Measurements from ENCODE around the gene RAB42.

DNA sequence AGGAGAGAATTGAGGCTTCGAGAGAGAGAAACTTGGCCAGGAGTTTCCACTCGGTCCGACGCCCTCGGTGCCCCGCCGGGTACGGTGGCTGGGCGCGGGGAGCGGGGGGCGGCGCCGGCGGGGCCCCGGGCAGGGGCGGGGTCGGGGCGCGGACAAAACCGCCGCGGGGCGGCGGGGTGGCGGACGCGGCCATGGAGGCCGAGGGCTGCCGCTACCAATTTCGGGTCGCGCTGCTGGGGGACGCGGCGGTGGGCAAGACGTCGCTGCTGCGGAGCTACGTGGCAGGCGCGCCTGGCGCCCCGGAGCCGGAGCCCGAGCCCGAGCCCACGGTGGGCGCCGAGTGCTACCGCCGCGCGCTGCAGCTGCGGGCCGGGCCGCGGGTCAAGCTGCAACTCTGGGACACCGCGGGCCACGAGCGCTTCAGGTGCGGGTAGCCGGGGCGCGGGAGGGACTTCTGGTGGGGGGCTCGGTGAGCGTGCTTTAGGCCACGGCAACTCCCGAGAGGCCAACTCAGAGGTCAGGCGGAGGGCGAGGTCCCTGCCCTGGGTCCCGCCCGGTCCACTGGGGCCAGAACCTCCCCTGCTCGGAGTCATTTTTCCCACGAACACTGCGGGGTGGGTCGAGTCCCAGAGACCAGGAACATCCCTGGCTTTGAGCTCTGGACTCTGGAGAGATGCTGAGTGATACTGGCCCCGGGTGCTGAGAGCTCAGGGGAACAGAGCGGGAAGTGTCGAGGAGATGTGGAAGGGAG is 431 bp downstream of the RAB42 start:
- TF ChIP-seq, protein P1, sequence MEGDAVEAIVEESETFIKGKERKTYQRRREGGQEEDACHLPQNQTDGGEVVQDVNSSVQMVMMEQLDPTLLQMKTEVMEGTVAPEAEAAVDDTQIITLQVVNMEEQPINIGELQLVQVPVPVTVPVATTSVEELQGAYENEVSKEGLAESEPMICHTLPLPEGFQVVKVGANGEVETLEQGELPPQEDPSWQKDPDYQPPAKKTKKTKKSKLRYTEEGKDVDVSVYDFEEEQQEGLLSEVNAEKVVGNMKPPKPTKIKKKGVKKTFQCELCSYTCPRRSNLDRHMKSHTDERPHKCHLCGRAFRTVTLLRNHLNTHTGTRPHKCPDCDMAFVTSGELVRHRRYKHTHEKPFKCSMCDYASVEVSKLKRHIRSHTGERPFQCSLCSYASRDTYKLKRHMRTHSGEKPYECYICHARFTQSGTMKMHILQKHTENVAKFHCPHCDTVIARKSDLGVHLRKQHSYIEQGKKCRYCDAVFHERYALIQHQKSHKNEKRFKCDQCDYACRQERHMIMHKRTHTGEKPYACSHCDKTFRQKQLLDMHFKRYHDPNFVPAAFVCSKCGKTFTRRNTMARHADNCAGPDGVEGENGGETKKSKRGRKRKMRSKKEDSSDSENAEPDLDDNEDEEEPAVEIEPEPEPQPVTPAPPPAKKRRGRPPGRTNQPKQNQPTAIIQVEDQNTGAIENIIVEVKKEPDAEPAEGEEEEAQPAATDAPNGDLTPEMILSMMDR (IDR thresholded peaks at IDR 0.05), result no peak
- no peak for TF ChIP-seq POLR2A (IDR thresholded peaks at IDR 0.05)
